ENCODE data around the gene RANBP3. TPM values are rescaled to one million over a fixed set of nuclear protein-coding genes. Genes with fewer than 3 reads are reported as not detected.

Gene RANBP3
- total and polyA plus RNA-seq, 2 of the 8 experiments (the other 6 are each of a cell fraction or from before 2014, with no cell fraction given), result 95.4 to 122 TPM

DNA sequence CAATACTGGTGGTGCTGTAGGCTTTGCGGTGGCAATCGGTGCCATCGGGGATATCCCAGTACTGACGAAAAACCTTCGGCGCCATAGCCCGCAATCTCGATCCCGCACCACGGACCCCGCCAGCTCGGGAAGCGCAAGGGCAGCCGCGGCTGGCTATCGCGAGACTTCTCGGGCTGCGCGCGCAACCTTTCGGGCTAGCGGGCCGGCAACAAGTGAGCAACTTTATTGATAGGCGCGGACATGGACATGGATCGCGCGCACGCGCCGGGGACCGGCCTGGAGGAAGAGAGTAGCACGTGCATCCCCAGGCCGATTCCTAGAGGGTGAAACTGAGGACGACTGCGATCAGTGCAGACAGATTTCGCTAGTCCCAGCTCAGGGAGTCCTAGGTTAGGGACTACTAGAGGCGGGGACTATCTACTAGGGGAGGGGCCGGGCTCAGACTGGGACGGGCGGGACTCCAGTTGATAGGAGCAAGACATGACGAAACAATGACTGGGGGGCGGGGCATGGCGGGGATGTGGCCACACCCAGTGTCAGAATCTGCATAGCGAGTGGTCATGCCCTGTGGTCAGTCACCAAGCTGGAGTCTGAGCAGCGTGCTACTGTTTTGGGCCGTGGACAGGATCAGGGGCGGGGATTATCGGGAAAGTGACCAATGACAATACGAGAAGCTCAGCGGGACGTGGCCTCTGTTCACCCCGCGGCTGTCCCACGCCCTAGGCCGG, 74.2 kb downstream of the RANBP3 start, which contains the start of gene NDUFA11 (continued):
- TF ChIP-seq SIRT6 (IDR thresholded peaks at IDR 0.05; ENCODE audit: low read length), result no peak
- TF ChIP-seq, protein P1, sequence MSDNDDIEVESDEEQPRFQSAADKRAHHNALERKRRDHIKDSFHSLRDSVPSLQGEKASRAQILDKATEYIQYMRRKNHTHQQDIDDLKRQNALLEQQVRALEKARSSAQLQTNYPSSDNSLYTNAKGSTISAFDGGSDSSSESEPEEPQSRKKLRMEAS (IDR thresholded peaks at IDR 0.05), result peak; percentile 87
- 0 out of 2 replicates have a peak, but pooled peaks have one; percentile 29 for TF ChIP-seq CEBPB (IDR thresholded peaks at IDR 0.05; ENCODE audit: low read depth, low read length)
- TF ChIP-seq KDM1A (IDR thresholded peaks at IDR 0.05; ENCODE audit: borderline replicate concordance, low read length), result no peak
- no peak for TF ChIP-seq HDAC6 (IDR thresholded peaks at IDR 0.05; ENCODE audit: low read depth, low read length)
- TF ChIP-seq EGR1 (IDR thresholded peaks at IDR 0.05; ENCODE audit: borderline replicate concordance, low read depth, low read length), result no peak
- peak; percentile 41; the same call in 1 of the 2 replicates for TF ChIP-seq TEAD4 (IDR thresholded peaks at IDR 0.05; ENCODE audit: low read depth, low read length)
- TF ChIP-seq POU5F1 (IDR thresholded peaks at IDR 0.05; ENCODE audit: low read depth, low read length), result no peak
- TF ChIP-seq, protein P2, sequence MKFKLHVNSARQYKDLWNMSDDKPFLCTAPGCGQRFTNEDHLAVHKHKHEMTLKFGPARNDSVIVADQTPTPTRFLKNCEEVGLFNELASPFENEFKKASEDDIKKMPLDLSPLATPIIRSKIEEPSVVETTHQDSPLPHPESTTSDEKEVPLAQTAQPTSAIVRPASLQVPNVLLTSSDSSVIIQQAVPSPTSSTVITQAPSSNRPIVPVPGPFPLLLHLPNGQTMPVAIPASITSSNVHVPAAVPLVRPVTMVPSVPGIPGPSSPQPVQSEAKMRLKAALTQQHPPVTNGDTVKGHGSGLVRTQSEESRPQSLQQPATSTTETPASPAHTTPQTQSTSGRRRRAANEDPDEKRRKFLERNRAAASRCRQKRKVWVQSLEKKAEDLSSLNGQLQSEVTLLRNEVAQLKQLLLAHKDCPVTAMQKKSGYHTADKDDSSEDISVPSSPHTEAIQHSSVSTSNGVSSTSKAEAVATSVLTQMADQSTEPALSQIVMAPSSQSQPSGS (IDR thresholded peaks at IDR 0.05; ENCODE audit: low read length), result 0 out of 2 replicates have a peak, but pooled peaks have one; percentile 24
- TF ChIP-seq JUN (IDR thresholded peaks at IDR 0.05; ENCODE audit: low read depth, low read length), result no peak
- no peak for TF ChIP-seq BACH1 (IDR thresholded peaks at IDR 0.05; ENCODE audit: low read length)
- TF ChIP-seq GTF2F1 (IDR thresholded peaks at IDR 0.05; ENCODE audit: borderline replicate concordance, low read depth, low read length), result peak; percentile 63; the same call in 1 of the 2 replicates
- no peak for TF ChIP-seq JUND (IDR thresholded peaks at IDR 0.05; ENCODE audit: low read length)
- TF ChIP-seq, protein P3, sequence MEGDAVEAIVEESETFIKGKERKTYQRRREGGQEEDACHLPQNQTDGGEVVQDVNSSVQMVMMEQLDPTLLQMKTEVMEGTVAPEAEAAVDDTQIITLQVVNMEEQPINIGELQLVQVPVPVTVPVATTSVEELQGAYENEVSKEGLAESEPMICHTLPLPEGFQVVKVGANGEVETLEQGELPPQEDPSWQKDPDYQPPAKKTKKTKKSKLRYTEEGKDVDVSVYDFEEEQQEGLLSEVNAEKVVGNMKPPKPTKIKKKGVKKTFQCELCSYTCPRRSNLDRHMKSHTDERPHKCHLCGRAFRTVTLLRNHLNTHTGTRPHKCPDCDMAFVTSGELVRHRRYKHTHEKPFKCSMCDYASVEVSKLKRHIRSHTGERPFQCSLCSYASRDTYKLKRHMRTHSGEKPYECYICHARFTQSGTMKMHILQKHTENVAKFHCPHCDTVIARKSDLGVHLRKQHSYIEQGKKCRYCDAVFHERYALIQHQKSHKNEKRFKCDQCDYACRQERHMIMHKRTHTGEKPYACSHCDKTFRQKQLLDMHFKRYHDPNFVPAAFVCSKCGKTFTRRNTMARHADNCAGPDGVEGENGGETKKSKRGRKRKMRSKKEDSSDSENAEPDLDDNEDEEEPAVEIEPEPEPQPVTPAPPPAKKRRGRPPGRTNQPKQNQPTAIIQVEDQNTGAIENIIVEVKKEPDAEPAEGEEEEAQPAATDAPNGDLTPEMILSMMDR (IDR thresholded peaks at IDR 0.05; ENCODE audit: control extremely low read depth in 1 of 3, insufficient read depth in 1 of 3, low read depth in 1 of 3, low read length in 3 of 3), result no peak
- peak; percentile 15 to 42; a peak in 1 of 4 replicates for TF ChIP-seq HDAC2 (IDR thresholded peaks at IDR 0.05; ENCODE audit: borderline replicate concordance in 1 of 2, low read depth in 2 of 2, low read length in 2 of 2)
- TF ChIP-seq TBP (IDR thresholded peaks at IDR 0.05; ENCODE audit: low read depth, low read length), result peak; percentile 56
- no peak for TF ChIP-seq RNF2 (IDR thresholded peaks at IDR 0.05; ENCODE audit: borderline replicate concordance, low read depth, low read length, missing control alignments, poor library complexity, severe bottlenecking)
- TF ChIP-seq MAFK (IDR thresholded peaks at IDR 0.05; ENCODE audit: low read depth, low read length), result no peak
- peak; percentile 74 for TF ChIP-seq TAF1 (IDR thresholded peaks at IDR 0.05; ENCODE audit: low read depth, low read length)
- TF ChIP-seq RBBP5 (IDR thresholded peaks at IDR 0.05; ENCODE audit: borderline replicate concordance, low read depth, low read length), result no peak; the same call in 1 of the 2 replicates

All from H1 (cell line).